A673 (cell line): ENCODE results near the gene AHNAK2. TPM values are rescaled to one million over a fixed set of nuclear protein-coding genes. Genes with fewer than 3 reads are reported as not detected.

Source experiments
- BruUV-seq: library from RNA; stranded (reverse); fragments of 400-500 nt; replicated peaks from 2 replicates; lab custom pipeline; 2021; lab: Mats Ljungman, UMichigan
- CTCF ChIA-PET: fragments of 300-600 bp; sonication (Branson Sonifier 250); formaldehyde crosslinking; loops from one replicate; lab custom pipeline; 2022; ENCODE audit warnings: antibody characterized with exemption; lab: Charles Lee
- POLR2A ChIA-PET: fragments of 300-600 bp; sonication (Branson Sonifier 250); formaldehyde crosslinking; loops from one replicate; lab custom pipeline; 2022; ENCODE audit warnings: antibody characterized with exemption; ENCODE audit not compliant: low non-redundant PET; lab: Charles Lee
- DNase-seq: peaks from one replicate; pipeline ENCODE4 v3.0.0-alpha.2; 2015; ENCODE audit warnings: low spot score
- H3K27ac ChIP-seq: fragments of 200-600 bp; sonication (generic); 2 replicates; pipeline ENCODE4 v1.5.1; 2016; ENCODE audit warnings: mixed run types, low read depth, mild to moderate bottlenecking, mixed read lengths, antibody characterized with exemption, low read length; ENCODE audit not compliant: poor library complexity, severe bottlenecking
- H3K27me3 ChIP-seq: fragments of 200-600 bp; sonication (generic); replicated peaks from 2 replicates; pipeline ENCODE4 v1.6.1; 2017; ENCODE audit warnings: mixed run types, low read depth, mild to moderate bottlenecking, mixed read lengths, antibody characterized with exemption, low read length; ENCODE audit not compliant: insufficient read depth, poor library complexity
- H3K36me3 ChIP-seq: fragments of 200-600 bp; sonication (generic); 2 replicates; pipeline ENCODE4 v1.6.1; 2016; ENCODE audit warnings: mixed run types, mild to moderate bottlenecking, mixed read lengths, antibody characterized with exemption, low read length; ENCODE audit not compliant: insufficient read depth, poor library complexity, severe bottlenecking
- H3K4me1 ChIP-seq: fragments of 200-600 bp; sonication (generic); 2 replicates; pipeline ENCODE4 v1.6.1; 2017; ENCODE audit warnings: mixed run types, mild to moderate bottlenecking, mixed read lengths, antibody characterized with exemption, low read length; ENCODE audit not compliant: insufficient read depth, poor library complexity, severe bottlenecking
- H3K4me3 ChIP-seq: fragments of 200-600 bp; sonication (generic); 2 replicates; pipeline ENCODE4 v1.5.1; 2016; ENCODE audit warnings: low read depth, mixed run types, mild to moderate bottlenecking, mixed read lengths, low read length; ENCODE audit not compliant: poor library complexity, severe bottlenecking
- H3K9me3 ChIP-seq: fragments of 200-600 bp; sonication (generic); 2 replicates; pipeline ENCODE4 v1.6.1; 2016; ENCODE audit warnings: mixed run types, low read depth, mild to moderate bottlenecking, mixed read lengths, antibody characterized with exemption, low read length; ENCODE audit not compliant: poor library complexity, severe bottlenecking
- CTCF ChIP-seq: fragments of 300-800, 200-600 bp; sonication (generic); conservative IDR thresholded peaks from 2 replicates; pipeline ENCODE4 v1.5.1; 2017; ENCODE audit warnings: low read depth, mild to moderate bottlenecking, antibody characterized with exemption, low read length, moderate library complexity, mixed read lengths
- EZH2 ChIP-seq: fragments of 200-600 bp; sonication (generic); IDR thresholded peaks from 2 replicates; pipeline ENCODE4 v1.6.1; 2017; ENCODE audit warnings: borderline replicate concordance, low read depth, mild to moderate bottlenecking, mixed read lengths, antibody characterized with exemption, low read length; ENCODE audit not compliant: poor library complexity, severe bottlenecking
- intact Hi-C: fragments of 100-400 bp; cut with micrococcal nuclease; formaldehyde crosslinking; loops from one replicate; pipeline ENCODE4 v1.10.0; 2022; ENCODE audit not compliant: unreplicated experiment
- total RNA-seq: library from RNA; stranded (reverse); gene quantifications from 2 replicates; pipeline ENCODE4 v1.2.3, GENCODE V29; 2021

Gene AHNAK2
- total RNA-seq, 1 experiment from 2014 or later, result 0.56 TPM

GRCh38 chr14:105020815-105021655 lies 42.9 kb upstream of the AHNAK2 start, which contains the start of gene CDCA4:
TSS of gene CDCA4 (minus strand) at chr14:105021083. CDS start at chr14:105011929, 9,154 bp downstream.
- intact Hi-C loops, result no loop called here
- CTCF ChIA-PET, result interaction anchor here (0.8 to 2.0 kb wide), 2 partner anchors 25 to 510 kb away, joined by 3 to 14 read pairs; no protein-coding TSS in a partner anchor
- no peaks in the 10 kb centered on the region for H3K27me3 ChIP-seq
- peak within 1 kb of the TSS; percentile 99 for H3K27ac ChIP-seq
- H3K36me3 ChIP-seq, result peaks cover 18% of the 10 kb centered on the region
- no peaks in the 10 kb centered on the region for H3K9me3 ChIP-seq
- peaks cover 39% of the 10 kb centered on the region for H3K4me1 ChIP-seq
- DNase-seq, result peak; percentile 97
- POLR2A ChIA-PET, result no interaction called here
- TF ChIP-seq CTCF (no peak), EZH2 (no peak)
- H3K4me3 ChIP-seq, result peak within 1 kb of the TSS; percentile 99
- BruUV-seq, result no TSS peak

- Histone ChIP-seq H3K27ac (peak overlapping the region; percentile 99), H3K4me1 (peaks cover 45% of the 10 kb centered on the region), H3K27me3 (no peaks in the 10 kb centered on the region), H3K4me3 (peak overlapping the region; percentile 99), H3K9me3 (no peaks in the 10 kb centered on the region), H3K36me3 (peaks cover 20% of the 10 kb centered on the region)
- CTCF ChIA-PET, result interaction anchor here (2.0 kb wide), 1 partner anchor 25 kb away, joined by 14 read pairs; no protein-coding TSS in a partner anchor
- BruUV-seq, result no TSS peak
- intact Hi-C loops, result no loop called here
- POLR2A ChIA-PET, result interaction anchor here (0.5 kb wide), 1 partner anchor 105 kb away, joined by 9 read pairs; no protein-coding TSS in a partner anchor
- DNase-seq, result peak; percentile 39
- TF ChIP-seq CTCF, result no peak
- TF ChIP-seq EZH2, result no peak
These were observed 42.0 kb upstream of the AHNAK2 start for GRCh38 chr14:105019861-105020814.

GRCh38 chr14:105018414-105018813 lies 40.2 kb upstream of the AHNAK2 start:
- TF ChIP-seq CTCF, result no peak
- TF ChIP-seq EZH2, result no peak
- Histone ChIP-seq H3K4me3 (peak overlapping the region; percentile 7), H3K27me3 (no peaks in the 10 kb centered on the region), H3K36me3 (peaks cover 20% of the 10 kb centered on the region), H3K4me1 (peaks cover 55% of the 10 kb centered on the region), H3K9me3 (no peaks in the 10 kb centered on the region), H3K27ac (no peak overlapping the region)
- intact Hi-C loops, result no loop called here
- no TSS peak for BruUV-seq
- DNase-seq, result no peak
- CTCF ChIA-PET, result interaction anchor here (0.6 kb wide), 1 partner anchor 62 kb away, joined by 5 read pairs; no protein-coding TSS in a partner anchor
- POLR2A ChIA-PET, result no interaction called here
